ENCODE results near the gene LSAMP. TPM values are rescaled to one million over a fixed set of nuclear protein-coding genes. Genes with fewer than 3 reads are reported as not detected.

Gene LSAMP
- total and polyA plus RNA-seq, 2 donors (not counting 3 experiments of a cell fraction or from before 2014, with no cell fraction given): not detected

DNA sequence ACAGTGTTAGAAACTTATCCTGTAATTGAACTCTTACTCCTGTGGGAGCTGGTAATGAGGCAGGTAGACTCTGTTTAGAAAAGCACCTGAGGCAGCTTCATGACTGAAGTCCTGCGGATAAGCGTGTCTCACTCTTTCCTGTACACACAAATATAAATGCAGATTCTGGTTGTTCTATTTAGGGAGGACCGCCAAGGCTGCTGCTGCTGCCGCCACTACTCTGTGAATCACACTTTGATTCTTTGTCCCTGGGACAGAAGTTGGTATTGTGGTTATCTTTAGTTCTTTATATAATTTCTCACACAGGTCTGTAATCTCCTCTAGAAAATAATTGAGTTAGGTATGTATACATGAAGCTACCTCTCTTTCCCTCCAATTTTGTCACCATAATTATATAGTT lies 3.6 kb downstream of the LSAMP start:
- FAIRE-seq: no peak
- intact Hi-C loops (cut with micrococcal nuclease): no loop called here

More for the DNA sequence above, 3.6 kb downstream of the LSAMP start:
- ChIA-PET POLR2A (no interaction called here), CTCF (no interaction called here)
- dilution Hi-C loops (cut with MboI; ENCODE audit: extremely low pct_ligation_motif_present, low sequenced_read_pairs): no loop called here
- Histone ChIP-seq H3K9me1 (replicated peaks; ENCODE audit: control insufficient read depth, extremely low read depth, insufficient read depth, low read length) (no peaks in the 10 kb centered on the region), H3K4me1 (ENCODE audit: control insufficient read depth, extremely low read depth, insufficient read depth, low read length) (no peaks in the 10 kb centered on the region), H2AFZ (ENCODE audit: low read depth, low read length) (no peak overlapping the region), H3K9me3 (replicated peaks; ENCODE audit: control insufficient read depth, insufficient read depth, low read length) (no peaks in the 10 kb centered on the region), H3K9ac (replicated peaks; ENCODE audit: extremely low read depth, insufficient read depth, low read length) (no peak overlapping the region), H3K27me3 (ENCODE audit: control insufficient read depth in 2 of 2, insufficient read depth in 2 of 2, low read length in 2 of 2) (no peaks in the 10 kb centered on the region), H4K20me1 (replicated peaks; ENCODE audit: control insufficient read depth, extremely low read depth, insufficient read depth, low read length) (no peaks in the 10 kb centered on the region), H3K27ac (ENCODE audit: insufficient read depth, low read depth, low read length) (no peak overlapping the region), H3K4me3 (replicated peaks in 1 of 3; ENCODE audit: insufficient read depth in 1 of 3, low read depth in 1 of 3, low read length in 3 of 3) (no peak overlapping the region), H3K36me3 (ENCODE audit: control insufficient read depth in 2 of 2, extremely low read depth in 1 of 2, insufficient read depth in 2 of 2, low read length in 2 of 2) (no peaks in the 10 kb centered on the region), H3K4me2 (ENCODE audit: insufficient read depth, low read length) (no peak overlapping the region), H3K79me2 (ENCODE audit: control insufficient read depth, insufficient read depth, low read length) (no peaks in the 10 kb centered on the region)
- BruUV-seq (replicated peaks): no TSS peak
- TF ChIP-seq, protein P1, sequence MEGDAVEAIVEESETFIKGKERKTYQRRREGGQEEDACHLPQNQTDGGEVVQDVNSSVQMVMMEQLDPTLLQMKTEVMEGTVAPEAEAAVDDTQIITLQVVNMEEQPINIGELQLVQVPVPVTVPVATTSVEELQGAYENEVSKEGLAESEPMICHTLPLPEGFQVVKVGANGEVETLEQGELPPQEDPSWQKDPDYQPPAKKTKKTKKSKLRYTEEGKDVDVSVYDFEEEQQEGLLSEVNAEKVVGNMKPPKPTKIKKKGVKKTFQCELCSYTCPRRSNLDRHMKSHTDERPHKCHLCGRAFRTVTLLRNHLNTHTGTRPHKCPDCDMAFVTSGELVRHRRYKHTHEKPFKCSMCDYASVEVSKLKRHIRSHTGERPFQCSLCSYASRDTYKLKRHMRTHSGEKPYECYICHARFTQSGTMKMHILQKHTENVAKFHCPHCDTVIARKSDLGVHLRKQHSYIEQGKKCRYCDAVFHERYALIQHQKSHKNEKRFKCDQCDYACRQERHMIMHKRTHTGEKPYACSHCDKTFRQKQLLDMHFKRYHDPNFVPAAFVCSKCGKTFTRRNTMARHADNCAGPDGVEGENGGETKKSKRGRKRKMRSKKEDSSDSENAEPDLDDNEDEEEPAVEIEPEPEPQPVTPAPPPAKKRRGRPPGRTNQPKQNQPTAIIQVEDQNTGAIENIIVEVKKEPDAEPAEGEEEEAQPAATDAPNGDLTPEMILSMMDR (IDR thresholded peaks at IDR 0.05; ENCODE audit: extremely low read depth in 1 of 2, insufficient read depth in 1 of 2, low read depth in 1 of 2, low read length in 2 of 2): no peak
- TF ChIP-seq POLR2A (IDR thresholded peaks at IDR 0.05; ENCODE audit: low read depth, low read length) (no peak), GATA2 (IDR thresholded peaks at IDR 0.05; ENCODE audit: insufficient read depth, insufficient read length, low read depth, low read length) (no peak), EZH2 (IDR thresholded peaks at IDR 0.05; ENCODE audit: borderline replicate concordance, low read depth, low read length, severe bottlenecking) (no peak), FOS (IDR thresholded peaks at IDR 0.05; ENCODE audit: borderline replicate concordance, insufficient read depth, low read length) (no peak), MYC (IDR thresholded peaks at IDR 0.05; ENCODE audit: low read depth, low read length) (no peak), JUN (IDR thresholded peaks at IDR 0.05; ENCODE audit: borderline replicate concordance, insufficient read depth, insufficient read length, low read depth) (no peak), POLR2AphosphoS5 (IDR thresholded peaks at IDR 0.05; ENCODE audit: insufficient read depth, low read depth, low read length) (no peak)
- TF ChIP-seq, protein P2, sequence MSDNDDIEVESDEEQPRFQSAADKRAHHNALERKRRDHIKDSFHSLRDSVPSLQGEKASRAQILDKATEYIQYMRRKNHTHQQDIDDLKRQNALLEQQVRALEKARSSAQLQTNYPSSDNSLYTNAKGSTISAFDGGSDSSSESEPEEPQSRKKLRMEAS (IDR thresholded peaks at IDR 0.05; ENCODE audit: insufficient read depth, insufficient read length): no peak
- DNase-seq (ENCODE audit: low read depth, low spot score): no peak
